HEK293 (cell line): ENCODE results near the gene GALNT1.
A peak's percentile ranks its signal among the peaks of the same experiment; 100 is the strongest.

Experiments
- CTCF ChIA-PET: fragments of 350-600 bp; formaldehyde crosslinking; extraction: SDS; loops from one replicate; lab custom pipeline; 2021; ENCODE audit warnings: antibody characterized with exemption; lab: Yijun Ruan, JAX
- POLR2A ChIA-PET: fragments of 300-600 bp; formaldehyde crosslinking; extraction: SDS; loops from one replicate; lab custom pipeline; 2020; ENCODE audit warnings: antibody characterized with exemption, inconsistent platforms; lab: Yijun Ruan, JAX
- H3K27ac ChIP-seq: fragments of 200-500 bp; sonication (Bioruptor generic); 2 replicates; pipeline ENCODE4 v1.5.1; 2014; ENCODE audit warnings: low read depth, low read length, control low read depth, inconsistent platforms; ENCODE audit errors: extremely low read depth
- H3K36me3 ChIP-seq, 2 experiments: fragments of 200-500 bp in 1 of 2; sonication (Bioruptor generic) in 1 of 2; 1 replicate in 1 of 2; 2 replicates in 1 of 2; pipeline ENCODE4 v1.5.1; 2014 to 2017; ENCODE audit warnings: inconsistent platforms in 2 of 2, low read length in 2 of 2; ENCODE audit not compliant: control insufficient read depth in 2 of 2, insufficient read depth in 1 of 2
- H3K4me1 ChIP-seq: fragments of 200-500 bp; sonication (Bioruptor generic); 2 replicates; pipeline ENCODE4 v1.5.1; 2014; ENCODE audit warnings: mild to moderate bottlenecking, low read length, inconsistent platforms; ENCODE audit not compliant: control insufficient read depth, insufficient read depth
- H3K4me3 ChIP-seq: 2 replicates; pipeline ENCODE4 v1.5.1; 2011; ENCODE audit warnings: low read depth, mild to moderate bottlenecking, control low read depth, low read length, moderate library complexity
- H3K9me3 ChIP-seq: fragments of 200-500 bp; sonication (Bioruptor generic); 2 replicates; pipeline ENCODE4 v1.5.1; 2014; ENCODE audit warnings: low read depth, low read length, inconsistent platforms; ENCODE audit not compliant: control insufficient read depth, insufficient read depth
- FEZF1 ChIP-seq: fragments of 450-650 bp; formaldehyde crosslinking; IDR thresholded peaks from 2 replicates; pipeline ENCODE4 v1.5.1; 2016; ENCODE audit warnings: missing biosample characterization, missing genetic modification characterization
- KLF7 ChIP-seq: fragments of 450-650 bp; formaldehyde crosslinking; IDR thresholded peaks from 2 replicates; pipeline ENCODE4 v1.5.1; 2016; ENCODE audit warnings: missing biosample characterization, missing genetic modification characterization, borderline replicate concordance
- MEIS1 ChIP-seq: sonication (generic); formaldehyde crosslinking; IDR thresholded peaks from 2 replicates; pipeline ENCODE4 v1.8.1; 2022; ENCODE audit warnings: missing genetic modification reagents, mild to moderate bottlenecking, borderline replicate concordance
- OSR2 ChIP-seq: fragments of 450-650 bp; formaldehyde crosslinking; IDR thresholded peaks from 2 replicates; pipeline ENCODE4 v1.5.1; 2016; ENCODE audit warnings: missing biosample characterization, missing genetic modification characterization
- PATZ1 ChIP-seq: fragments of 450-650 bp; formaldehyde crosslinking; IDR thresholded peaks from 2 replicates; pipeline ENCODE4 v1.5.1; 2016; ENCODE audit warnings: missing biosample characterization, missing genetic modification characterization
- SETDB1 ChIP-seq: IDR thresholded peaks from one replicate; pipeline ENCODE4 v1.6.1; 2017; ENCODE audit warnings: mild to moderate bottlenecking, low read length, moderate library complexity, mixed read lengths; ENCODE audit not compliant: insufficient read length
- TCF7L2 ChIP-seq: IDR thresholded peaks from 2 replicates; pipeline ENCODE4 v1.6.1; 2011; ENCODE audit warnings: low read depth, mild to moderate bottlenecking, inconsistent platforms, low read length, moderate library complexity, borderline replicate concordance
- ZBTB44 ChIP-seq: fragments of 450-650 bp; IDR thresholded peaks from 2 replicates; pipeline ENCODE4 v1.5.1; 2018; ENCODE audit warnings: missing biosample characterization, mild to moderate bottlenecking, missing genetic modification characterization
- ZBTB7A ChIP-seq: fragments of 450-650 bp; formaldehyde crosslinking; IDR thresholded peaks from 2 replicates; pipeline ENCODE4 v1.5.1; 2016; ENCODE audit warnings: low read depth, missing biosample characterization, missing genetic modification characterization
- ZBTB8A ChIP-seq: fragments of 450-650 bp; formaldehyde crosslinking; IDR thresholded peaks from 2 replicates; pipeline ENCODE4 v1.5.1; 2016; ENCODE audit warnings: missing biosample characterization, missing genetic modification characterization
- ZFP3 ChIP-seq: fragments of 450-650 bp; formaldehyde crosslinking; IDR thresholded peaks from 2 replicates; pipeline ENCODE4 v1.5.1; 2016; ENCODE audit warnings: low read depth, missing biosample characterization, missing genetic modification characterization
- ZFP37 ChIP-seq: fragments of 450-650 bp; formaldehyde crosslinking; IDR thresholded peaks from 2 replicates; pipeline ENCODE4 v1.5.1; 2016; ENCODE audit warnings: missing biosample characterization, missing genetic modification characterization
- ZNF112 ChIP-seq: fragments of 450-650 bp; formaldehyde crosslinking; IDR thresholded peaks from 2 replicates; pipeline ENCODE4 v1.5.0; 2017; ENCODE audit warnings: missing biosample characterization, missing genetic modification characterization
- ZNF132 ChIP-seq: fragments of 450-650 bp; formaldehyde crosslinking; IDR thresholded peaks from 2 replicates; pipeline ENCODE4 v1.5.1; 2017; ENCODE audit warnings: missing biosample characterization, missing genetic modification characterization, borderline replicate concordance
- ZNF138 ChIP-seq: fragments of 450-650 bp; formaldehyde crosslinking; IDR thresholded peaks from 2 replicates; pipeline ENCODE4 v1.5.1; 2016; ENCODE audit warnings: missing biosample characterization, missing genetic modification characterization, borderline replicate concordance
- ZNF184 ChIP-seq: fragments of 450-650 bp; IDR thresholded peaks from 2 replicates; pipeline ENCODE4 v1.5.1; 2018; ENCODE audit warnings: missing biosample characterization, mild to moderate bottlenecking, missing genetic modification characterization
- ZNF2 ChIP-seq: fragments of 450-650 bp; formaldehyde crosslinking; IDR thresholded peaks from 2 replicates; pipeline ENCODE4 v1.5.1; 2016; ENCODE audit warnings: missing biosample characterization, missing genetic modification characterization
- ZNF280D ChIP-seq: fragments of 450-650 bp; formaldehyde crosslinking; IDR thresholded peaks from 2 replicates; pipeline ENCODE4 v1.5.1; 2016; ENCODE audit warnings: missing biosample characterization, missing genetic modification characterization
- ZNF354C ChIP-seq: fragments of 450-650 bp; formaldehyde crosslinking; IDR thresholded peaks from 2 replicates; pipeline ENCODE4 v1.5.1; 2016; ENCODE audit warnings: missing biosample characterization, missing genetic modification characterization, low read depth, borderline replicate concordance
- ZNF362 ChIP-seq: fragments of 450-650 bp; formaldehyde crosslinking; IDR thresholded peaks from 2 replicates; pipeline ENCODE4 v1.5.1; 2016; ENCODE audit warnings: missing biosample characterization, missing genetic modification characterization
- ZNF433 ChIP-seq: fragments of 450-650 bp; formaldehyde crosslinking; IDR thresholded peaks from 2 replicates; pipeline ENCODE4 v1.5.1; 2016; ENCODE audit warnings: missing biosample characterization, missing genetic modification characterization, low read depth
- ZNF488 ChIP-seq: fragments of 450-650 bp; formaldehyde crosslinking; IDR thresholded peaks from 2 replicates; pipeline ENCODE4 v1.5.1; 2016; ENCODE audit warnings: missing biosample characterization, missing genetic modification characterization
- ZNF544 ChIP-seq: fragments of 450-650 bp; formaldehyde crosslinking; IDR thresholded peaks from 2 replicates; pipeline ENCODE4 v1.5.0; 2017; ENCODE audit warnings: missing biosample characterization, missing genetic modification characterization
- ZNF548 ChIP-seq: fragments of 450-650 bp; formaldehyde crosslinking; IDR thresholded peaks from 2 replicates; pipeline ENCODE4 v1.5.1; 2016; ENCODE audit warnings: missing biosample characterization, missing genetic modification characterization
- ZNF610 ChIP-seq: fragments of 450-650 bp; formaldehyde crosslinking; IDR thresholded peaks from 2 replicates; pipeline ENCODE4 v1.5.1; 2016; ENCODE audit warnings: missing biosample characterization, missing genetic modification characterization, borderline replicate concordance
- ZNF654 ChIP-seq: fragments of 450-650 bp; formaldehyde crosslinking; IDR thresholded peaks from 2 replicates; pipeline ENCODE4 v1.5.1; 2016; ENCODE audit warnings: low read depth, missing biosample characterization, missing genetic modification characterization
- ZNF664 ChIP-seq: fragments of 450-650 bp; formaldehyde crosslinking; IDR thresholded peaks from 2 replicates; pipeline ENCODE4 v1.5.1; 2016; ENCODE audit warnings: missing biosample characterization, missing genetic modification characterization
- ZNF830 ChIP-seq: fragments of 450-650 bp; IDR thresholded peaks from 2 replicates; pipeline ENCODE4 v1.5.0; 2018; ENCODE audit warnings: missing biosample characterization, missing genetic modification characterization, low read depth, mild to moderate bottlenecking, moderate library complexity

GALNT1 gene

GRCh38 chr18:35707674-35708073, 126.1 kb downstream of the GALNT1 start:
- CTCF ChIA-PET, result no interaction called here
- no peak overlapping the region for H3K4me3 ChIP-seq
- TF ChIP-seq ZBTB7A (tag by site-specific recombination) (no peak), ZNF433 (tag by site-specific recombination) (no peak), ZNF184 (tag by site-specific recombination) (no peak), ZNF112 (tag by site-specific recombination) (no peak), ZFP37 (tag by site-specific recombination) (no peak), PATZ1 (tag by site-specific recombination) (no peak), ZNF830 (tag by site-specific recombination) (no peak), ZNF2 (tag by site-specific recombination) (no peak), FEZF1 (tag by site-specific recombination) (no peak), ZNF354C (tag by site-specific recombination) (no peak), ZNF138 (no peak), ZNF654 (tag by site-specific recombination) (no peak), ZBTB8A (tag by site-specific recombination) (no peak), ZNF280D (tag by site-specific recombination) (no peak), MEIS1 (CRISPR knock-in tag) (no peak), ZNF362 (tag by site-specific recombination) (no peak), SETDB1 (no peak), ZNF488 (no peak), KLF7 (no peak)
- TF ChIP-seq, all 188 proteins: peak for 0
- H3K4me1 ChIP-seq, result no peaks in the 10 kb centered on the region
- no peak overlapping the region for H3K27ac ChIP-seq
- H3K9me3 ChIP-seq, result no peaks in the 10 kb centered on the region
- POLR2A ChIA-PET, result no interaction called here
- peaks cover 0 to 22% of the 10 kb centered on the region in 2 experiments; a peak in 1 of 3 replicates for H3K36me3 ChIP-seq

- Histone ChIP-seq H3K9me3 (no peaks in the 10 kb centered on the region), H3K4me1 (no peaks in the 10 kb centered on the region), H3K36me3 (peaks cover 0 to 14% of the 10 kb centered on the region in 2 experiments; a peak in 1 of 3 replicates), H3K4me3 (no peak overlapping the region), H3K27ac (no peak overlapping the region)
- POLR2A ChIA-PET, result no interaction called here
- CTCF ChIA-PET, result no interaction called here
- TF ChIP-seq ZNF132 (tag by site-specific recombination) (no peak), ZBTB44 (tag by site-specific recombination) (no peak), FEZF1 (tag by site-specific recombination) (peak; percentile 36; the same call in 1 of the 2 replicates), OSR2 (tag by site-specific recombination) (peak; percentile 24; the same call in 1 of the 2 replicates), ZNF610 (tag by site-specific recombination) (no peak), ZNF664 (no peak), ZBTB8A (tag by site-specific recombination) (no peak), ZNF548 (tag by site-specific recombination) (no peak), ZNF544 (tag by site-specific recombination) (no peak), TCF7L2 (peak; percentile 51; the same call in 1 of the 2 replicates), ZFP3 (tag by site-specific recombination) (no peak), ZNF112 (tag by site-specific recombination) (no peak)
These were observed 129.0 kb downstream of the GALNT1 start for GRCh38 chr18:35710581-35710980.
